Stimulated activated CD4-positive, alpha-beta T cell treated with anti-CD3 and anti-CD28 coated beads, Interleukin-1b, Interleukin-23, amount 100 ng/mL, for 1 hour (primary cell): ENCODE measurements around the gene ADCK2.
"Not testable (repeated sequence)": the region's sequence is repeated elsewhere in the genome, so short reads cannot be mapped to it uniquely, and the experiment has no call there.

Experiments
- DNase-seq, 2 donors: peaks; one replicate each; pipeline ENCODE4 v3.0.0-alpha.2; 2020; ENCODE audit warnings: low read depth in 2 of 2

ADCK2 gene

GRCh38 chr7:140693849-140694248 is 21.1 kb downstream of the ADCK2 start:
- DNase-seq: not testable (repeated sequence)

DNA sequence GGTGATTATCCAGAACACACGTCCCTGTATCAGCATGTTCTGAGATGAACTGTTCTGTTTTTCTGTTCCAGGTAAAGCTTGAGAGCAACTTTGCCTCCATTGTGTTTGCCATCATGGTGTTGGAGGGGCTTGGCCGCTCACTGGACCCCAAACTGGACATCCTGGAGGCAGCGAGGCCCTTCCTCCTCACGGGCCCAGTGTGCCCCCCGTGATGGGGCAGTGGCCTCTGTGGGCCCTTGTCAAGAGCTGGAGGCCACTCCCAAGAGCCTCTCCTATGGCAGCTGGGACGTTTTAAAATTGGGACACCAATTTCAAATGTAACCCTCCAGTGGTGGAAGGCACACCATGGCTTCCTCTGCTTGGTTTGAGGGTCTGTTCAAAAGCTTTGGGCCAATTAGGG is 21.8 kb downstream of the ADCK2 start:
- no peak for DNase-seq

DNA sequence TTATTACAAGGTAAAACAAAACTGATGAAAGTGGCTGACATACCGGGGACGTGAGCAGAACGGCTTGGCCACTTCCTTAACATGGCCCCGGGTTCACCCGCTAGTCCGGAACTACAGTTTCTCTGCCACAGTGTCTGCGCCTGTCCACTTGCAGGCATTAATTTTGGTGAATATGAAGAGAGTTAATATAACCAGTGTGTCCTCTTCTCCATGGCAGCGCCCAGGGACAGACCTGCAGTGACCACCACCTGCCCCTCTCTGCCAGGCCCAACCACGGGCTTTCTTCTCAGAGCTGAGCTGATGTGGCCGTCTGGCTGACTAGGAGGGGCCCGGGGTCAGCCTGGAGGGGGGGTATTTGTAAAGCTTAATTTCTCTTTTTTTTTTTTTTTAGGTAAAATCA is 22.6 kb downstream of the ADCK2 start:
- DNase-seq: no peak

GRCh38 chr7:140696024-140696679 is 23.4 kb downstream of the ADCK2 start:
- peak; percentile 76 to 85 for DNase-seq

GRCh38 chr7:140696680-140697446 is 24.1 kb downstream of the ADCK2 start, which contains the start of gene NDUFB2:
Gene NDUFB2 (plus strand): TSS chr7:140696708. CDS start chr7:140696745, 37 bp downstream.
- peak; percentile 16 to 32 for DNase-seq

GRCh38 chr7:140697447-140698143 is 24.9 kb downstream of the ADCK2 start:
- DNase-seq: no peak

GRCh38 chr7:140698477-140698876 is 25.7 kb downstream of the ADCK2 start:
- DNase-seq: no peak

- DNase-seq: no peak
Observed at GRCh38 chr7:140702774-140703173, 30.0 kb downstream of the ADCK2 start.

DNA sequence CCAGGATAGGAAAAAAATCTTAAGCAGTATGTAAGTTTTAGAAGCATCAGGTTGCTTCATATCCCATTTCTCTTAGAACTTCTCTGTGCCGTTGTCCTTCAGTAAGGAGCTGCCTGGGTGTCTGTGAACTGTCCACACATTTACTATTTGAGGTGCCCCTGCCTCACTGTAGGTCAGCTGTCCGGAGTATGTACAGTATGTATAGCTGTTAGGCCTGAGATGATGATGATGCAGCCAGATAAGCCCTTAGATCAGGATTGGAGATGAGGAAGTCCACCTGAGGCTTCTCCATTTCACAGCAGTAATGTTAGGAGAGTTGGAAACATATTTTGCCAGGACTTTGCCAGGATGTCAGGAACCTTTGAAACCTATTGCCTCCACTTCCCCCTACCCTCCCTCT is 31.5 kb downstream of the ADCK2 start:
- DNase-seq: no peak

GRCh38 chr7:140707132-140707531 is 34.4 kb downstream of the ADCK2 start:
- DNase-seq: no peak

GRCh38 chr7:140708764-140709163 is 36.0 kb downstream of the ADCK2 start:
- DNase-seq: not testable (repeated sequence)

GRCh38 chr7:140712392-140712791 is 39.6 kb downstream of the ADCK2 start:
- DNase-seq: not testable (repeated sequence)

DNA sequence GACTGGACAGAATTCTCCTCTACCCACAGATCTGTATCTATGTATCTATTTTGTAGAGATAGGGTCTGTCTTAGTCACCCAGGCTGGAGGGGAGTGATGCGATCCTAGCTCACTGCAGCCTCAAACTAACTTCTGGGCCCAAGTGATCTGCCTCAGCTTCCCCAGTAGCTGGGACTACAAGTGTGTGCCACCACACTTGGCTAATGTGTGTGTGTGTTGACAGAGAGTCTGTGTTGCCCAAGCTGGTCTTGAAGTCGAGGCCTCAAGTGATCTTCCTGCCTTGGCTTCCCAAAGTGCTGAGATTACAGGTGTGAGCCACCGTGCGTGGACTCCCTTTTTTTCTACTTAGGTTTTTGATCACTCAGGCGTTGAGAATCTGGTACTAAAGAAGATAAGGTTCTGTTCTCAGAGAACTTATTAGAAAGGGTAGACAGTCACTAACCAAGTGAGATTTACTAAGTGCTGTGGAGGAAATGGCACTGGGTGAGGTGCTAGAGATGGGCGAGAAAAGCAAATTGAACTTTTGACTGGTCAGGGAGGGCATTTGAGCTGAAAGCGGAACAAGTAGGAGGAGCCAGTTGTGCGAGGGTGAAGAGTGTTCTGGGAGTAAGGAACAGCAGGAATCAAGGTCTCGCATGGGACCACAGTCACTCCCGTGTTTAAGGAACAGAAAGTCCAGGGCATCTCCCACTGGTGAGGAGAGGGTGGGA is 41.7 kb downstream of the ADCK2 start:
- DNase-seq: no peak

DNA sequence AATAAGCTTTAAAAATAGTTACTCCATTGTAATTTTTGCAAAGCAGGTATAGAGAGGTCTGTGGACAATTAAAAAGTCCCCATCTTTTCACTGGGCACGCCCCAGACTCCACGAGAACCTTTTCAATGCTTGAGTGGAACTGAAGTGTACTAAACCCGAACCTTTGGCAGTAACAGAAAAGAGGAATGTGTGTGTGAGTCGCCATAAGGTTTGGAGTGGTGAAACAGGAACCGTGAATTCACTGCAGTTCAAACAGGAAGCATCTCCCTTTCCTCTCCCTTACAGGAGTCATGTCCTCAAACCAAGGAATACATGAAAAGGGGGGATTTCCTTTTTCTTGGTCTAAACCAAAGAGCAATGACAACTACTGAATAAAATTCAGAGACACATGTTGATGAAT is 47.0 kb downstream of the ADCK2 start:
- no peak for DNase-seq

DNA sequence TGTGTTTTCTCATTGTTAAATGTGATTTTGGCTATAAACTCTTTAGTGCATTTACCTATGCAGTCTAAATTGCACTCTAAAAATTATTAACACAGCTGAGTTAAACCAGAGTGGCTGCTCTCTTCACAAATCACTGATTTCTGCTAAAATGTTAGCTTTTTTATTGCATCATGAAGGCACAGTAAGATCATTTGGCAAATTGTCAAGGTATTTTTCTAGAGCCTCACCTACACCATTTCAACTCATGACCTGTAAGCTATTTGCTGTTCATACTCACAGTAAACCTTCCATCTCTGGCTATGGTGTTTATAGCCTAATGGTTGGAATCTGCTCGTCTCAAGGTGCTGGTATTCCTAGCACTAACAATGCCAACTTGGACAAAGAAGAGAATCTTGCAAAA is 49.5 kb downstream of the ADCK2 start:
- no peak for DNase-seq

DNA sequence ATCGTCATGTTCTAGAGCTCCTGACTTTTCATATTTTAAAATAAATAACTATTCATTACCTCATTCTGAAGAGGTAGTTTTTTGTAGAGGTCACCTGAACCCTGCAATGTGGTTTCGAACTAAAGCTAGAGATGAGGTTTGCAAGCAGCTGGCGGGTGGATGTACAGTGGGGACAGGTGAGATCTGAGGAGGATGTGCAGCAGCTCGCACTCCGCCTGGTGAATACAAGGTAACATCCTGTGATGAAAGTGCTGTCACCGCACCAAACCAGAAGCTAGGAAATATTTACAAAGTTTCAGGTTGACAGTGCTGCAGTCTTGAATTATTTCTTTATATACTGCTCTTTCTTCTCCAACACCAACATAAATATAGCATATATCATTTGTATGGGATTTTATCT is 50.3 kb downstream of the ADCK2 start:
- no peak for DNase-seq

DNA sequence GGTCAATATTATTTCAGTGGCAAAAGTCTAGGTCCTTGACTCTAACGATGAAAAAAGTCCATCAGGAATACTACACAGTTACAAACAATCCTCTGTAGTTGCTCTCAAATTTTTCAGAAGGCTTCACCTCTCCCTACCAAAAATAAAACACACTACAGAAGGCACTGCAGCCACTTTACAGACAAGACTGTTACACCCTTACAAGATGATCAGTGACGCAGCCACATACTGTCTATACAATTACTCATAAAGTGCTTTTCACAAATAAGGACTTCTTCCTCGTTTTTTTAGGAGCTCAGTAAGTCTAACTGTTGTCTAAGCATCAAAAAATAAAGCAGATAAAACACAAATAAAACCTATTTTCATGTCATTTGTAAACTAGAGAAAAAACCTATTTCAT is 50.8 kb downstream of the ADCK2 start:
- no peak for DNase-seq

- DNase-seq: no peak
Observed at GRCh38 chr7:140724706-140725105, 52.0 kb downstream of the ADCK2 start.

GRCh38 chr7:140726281-140726680 is 53.5 kb downstream of the ADCK2 start:
- DNase-seq: no peak

DNA sequence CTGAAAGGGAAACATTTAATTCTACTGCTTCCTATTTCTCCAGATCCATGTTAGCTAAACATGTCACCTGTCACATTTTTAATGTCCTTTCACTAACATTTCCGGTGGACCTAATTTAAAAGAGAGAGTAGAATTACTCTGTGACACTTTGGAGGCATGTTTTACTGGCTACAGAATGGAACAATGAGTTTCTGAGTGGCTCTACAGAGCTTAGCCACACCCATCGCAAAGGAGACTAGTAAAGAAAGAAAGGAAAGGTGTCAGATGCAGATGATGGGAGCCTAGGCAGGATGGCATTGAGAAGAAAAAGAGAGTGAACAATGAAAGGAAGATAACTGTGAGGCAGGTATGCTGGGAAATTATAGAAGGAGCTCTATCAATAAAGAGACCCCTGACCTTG is 59.7 kb downstream of the ADCK2 start:
- no peak for DNase-seq

DNA sequence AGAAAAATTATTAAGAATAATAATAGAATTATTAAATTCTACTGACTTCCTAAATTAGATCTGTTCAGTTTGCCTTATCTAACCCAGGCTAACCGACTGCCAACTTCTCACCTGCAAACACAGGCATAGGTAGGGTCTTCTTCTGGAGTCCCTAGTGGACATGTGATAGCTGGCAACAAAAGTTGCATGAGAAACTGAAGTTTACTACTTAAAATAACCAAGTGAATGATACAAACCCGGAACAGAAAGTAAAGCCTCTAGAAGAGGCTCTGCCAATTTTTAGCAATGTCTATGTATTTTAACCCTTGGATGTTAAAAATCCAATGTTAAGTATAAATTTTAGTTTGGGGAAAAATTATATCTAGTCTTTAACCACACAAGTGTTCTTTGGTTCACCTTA is 61.4 kb downstream of the ADCK2 start:
- no peak for DNase-seq

DNA sequence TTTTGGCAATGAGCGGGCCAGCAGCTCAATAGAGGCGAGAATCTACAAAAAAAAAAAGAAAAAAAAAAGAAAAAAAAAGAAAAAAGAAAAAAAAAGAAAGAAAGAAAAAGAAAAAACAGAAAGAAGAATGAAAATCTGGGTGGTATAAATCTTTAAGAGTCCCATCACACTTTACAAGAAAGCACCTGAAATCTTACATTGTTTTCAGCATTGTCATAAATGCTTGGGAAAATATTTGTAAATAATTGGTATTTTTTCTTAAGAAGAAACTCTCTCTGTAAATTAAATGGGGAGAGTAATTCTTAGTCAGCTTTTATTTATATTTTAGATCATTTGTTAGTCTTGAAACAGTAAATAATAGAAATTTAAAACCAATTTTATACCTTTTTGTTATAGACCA is 62.0 kb downstream of the ADCK2 start:
- DNase-seq: no peak
